Kidney epithelial cell (primary cell): Measurements from ENCODE around the gene ABCB7. TPM values are rescaled to one million over a fixed set of nuclear protein-coding genes. Genes with fewer than 3 reads are reported as not detected.

ENCODE experiments used
- DNase-seq: peaks from one replicate; pipeline ENCODE4 v3.0.0-alpha.2; 2010; ENCODE audit warnings: low read depth
- H3K27me3 ChIP-seq: 2 replicates; pipeline ENCODE4 v1.6.0; 2011; ENCODE audit warnings: low read length; ENCODE audit not compliant: control insufficient read depth, insufficient read depth
- H3K36me3 ChIP-seq: 2 replicates; pipeline ENCODE4 v1.5.1; 2011; ENCODE audit warnings: low read length; ENCODE audit not compliant: control insufficient read depth, insufficient read depth
- H3K4me3 ChIP-seq: 2 replicates; pipeline ENCODE4 v1.5.1; 2011; ENCODE audit warnings: low read depth, mild to moderate bottlenecking, control low read depth, low read length
- CTCF ChIP-seq: IDR thresholded peaks from 2 replicates; pipeline ENCODE4 v1.5.1; 2011; ENCODE audit warnings: mild to moderate bottlenecking, moderate library complexity, low read length, control low read depth, inconsistent platforms; ENCODE audit not compliant: insufficient read depth, poor library complexity, severe bottlenecking
- total RNA-seq: library from RNA; depleted of rRNA; stranded (reverse); fragments of >200 nt; gene quantifications from 2 replicates; pipeline ENCODE4 v1.2.3, GENCODE V29; 2015

Gene ABCB7
- total RNA-seq, 1 donor from 2014 or later, result 19.5 TPM

GRCh38 chrX:75038925-75039324 lies 117.2 kb downstream of the ABCB7 start:
- TF ChIP-seq CTCF, result no peak

More at GRCh38 chrX:75038925-75039324, 117.2 kb downstream of the ABCB7 start:
- H3K27me3 ChIP-seq, result no peaks in the 10 kb centered on the region
- no peak for DNase-seq
- no peaks in the 10 kb centered on the region for H3K36me3 ChIP-seq
- H3K4me3 ChIP-seq, result no peak overlapping the region

Other genes starting within 250 kb of the ABCB7 start
- gene NEXMIF, start 230.8 kb downstream of the ABCB7 start, total RNA-seq, result 0.21 TPM in 2 replicates
- gene UPRT, start 117.8 kb upstream of the ABCB7 start, total RNA-seq, result 10.3 and 12.1 TPM in 2 replicates